CD14-positive monocyte (primary cell): ENCODE results near the gene UGT1A9. TPM values are rescaled to one million over a fixed set of nuclear protein-coding genes. Genes with fewer than 3 reads are reported as not detected.

Experiments
- DNase-seq, 3 donors: peaks; one replicate each; pipeline ENCODE4 v3.0.0-alpha.2; 2011 to 2022
- H2AFZ ChIP-seq: 2 replicates; pipeline ENCODE4 v1.6.0; 2012; ENCODE audit warnings: mild to moderate bottlenecking, low read depth, low read length, inconsistent platforms; ENCODE audit not compliant: insufficient read depth, poor library complexity, severe bottlenecking
- H3K27ac ChIP-seq, 2 donors: 1 replicate in 1 of 2; 2 replicates in 1 of 2; pipeline ENCODE4 v1.5.1; 2012 to 2013; ENCODE audit warnings: low read length in 2 of 2, control low read depth in 1 of 2, inconsistent platforms in 1 of 2, low read depth in 1 of 2, mild to moderate bottlenecking in 1 of 2
- H3K27me3 ChIP-seq, 2 donors: one replicate each; pipeline versions ENCODE4 v1.6.0 to v1.6.1; 2011 to 2013; ENCODE audit warnings: low read length in 2 of 2; ENCODE audit not compliant: control insufficient read depth in 2 of 2, insufficient read depth in 2 of 2
- H3K36me3 ChIP-seq, 2 donors: replicated peaks in 1 of 2; 1 replicate in 1 of 2; 2 replicates in 1 of 2; pipeline versions ENCODE4 v1.5.1 to v1.6.1; 2012 to 2013; ENCODE audit warnings: low read length in 2 of 2, control low read depth in 1 of 2, inconsistent platforms in 1 of 2, mild to moderate bottlenecking in 1 of 2; ENCODE audit not compliant: insufficient read depth in 2 of 2, control insufficient read depth in 1 of 2
- H3K4me1 ChIP-seq, 2 donors: 1 replicate in 1 of 2; 2 replicates in 1 of 2; pipeline versions ENCODE4 v1.5.1 to v1.6.1; 2012 to 2013; ENCODE audit warnings: low read length in 2 of 2, control low read depth in 1 of 2, inconsistent platforms in 1 of 2, mild to moderate bottlenecking in 1 of 2, moderate library complexity in 1 of 2; ENCODE audit not compliant: insufficient read depth in 2 of 2, control insufficient read depth in 1 of 2
- H3K4me2 ChIP-seq: replicated peaks from 2 replicates; pipeline ENCODE3; 2012; ENCODE audit warnings: low read length, moderate library complexity, mild to moderate bottlenecking; ENCODE audit not compliant: poor library complexity, severe bottlenecking; ENCODE audit errors: extremely low read depth
- H3K4me3 ChIP-seq, 3 experiments: fragments of 200-600 bp in 1 of 3; sonication (generic) in 1 of 3; replicated peaks in 1 of 3; 1 replicate in 2 of 3; 2 replicates in 1 of 3; pipeline ENCODE4 v1.5.1; 2011 to 2013; ENCODE audit warnings: low read length in 3 of 3, mild to moderate bottlenecking in 3 of 3, control low read depth in 2 of 3, low read depth in 2 of 3, inconsistent platforms in 1 of 3, moderate library complexity in 1 of 3
- H3K79me2 ChIP-seq: 2 replicates; pipeline ENCODE4 v1.6.0; 2012; ENCODE audit warnings: mild to moderate bottlenecking, control low read depth, inconsistent platforms, low read length, moderate library complexity; ENCODE audit not compliant: insufficient read depth
- H3K9ac ChIP-seq: 2 replicates; pipeline ENCODE4 v1.6.0; 2017; ENCODE audit warnings: low read length, mild to moderate bottlenecking; ENCODE audit not compliant: insufficient read depth, poor library complexity, severe bottlenecking
- H3K9me3 ChIP-seq, 2 donors: replicated peaks in 1 of 2; 1 replicate in 1 of 2; 2 replicates in 1 of 2; pipeline versions ENCODE4 v1.5.1 to v1.6.1; 2012 to 2013; ENCODE audit warnings: low read length in 2 of 2, control low read depth in 1 of 2; ENCODE audit not compliant: control insufficient read depth in 1 of 2, insufficient read depth in 1 of 2
- H4K20me1 ChIP-seq: 2 replicates; pipeline ENCODE4 v1.6.0; 2012; ENCODE audit warnings: mild to moderate bottlenecking, low read length, control low read depth, moderate library complexity; ENCODE audit not compliant: insufficient read depth
- H3K27ac Mint-ChIP-seq, 7 donors: one replicate each; pipeline ENCODE4 v1.8.0; 2020; ENCODE audit warnings: mild to moderate bottlenecking in 7 of 7, mixed read lengths in 7 of 7, moderate library complexity in 6 of 7, inconsistent platforms in 2 of 7
- H3K27me3 Mint-ChIP-seq, 3 donors: one replicate each; pipeline ENCODE4 v1.8.0; 2021 to 2022; ENCODE audit warnings: low read depth in 3 of 3, mild to moderate bottlenecking in 3 of 3, mixed read lengths in 3 of 3, moderate library complexity in 3 of 3, inconsistent platforms in 1 of 3
- H3K36me3 Mint-ChIP-seq, 2 donors: one replicate each; pipeline ENCODE4 v1.8.0; 2020; ENCODE audit warnings: mixed read lengths in 2 of 2, inconsistent platforms in 1 of 2, mild to moderate bottlenecking in 1 of 2
- H3K4me1 Mint-ChIP-seq: one replicate; pipeline ENCODE4 v1.8.0; 2020; ENCODE audit warnings: mild to moderate bottlenecking, mixed read lengths
- H3K4me3 Mint-ChIP-seq, 2 donors: one replicate each; pipeline ENCODE4 v1.8.0; 2020; ENCODE audit warnings: mild to moderate bottlenecking in 2 of 2, mixed read lengths in 2 of 2, moderate library complexity in 1 of 2
- H3K9me3 Mint-ChIP-seq, 7 donors: one replicate each; pipeline ENCODE4 v1.8.0; 2020 to 2022; ENCODE audit warnings: mixed read lengths in 7 of 7, mild to moderate bottlenecking in 6 of 7, moderate library complexity in 6 of 7, inconsistent platforms in 2 of 7
- WGBS: methylation state at CpG from one replicate; pipeline ENCODE4 v1.1.5; 2013; ENCODE audit warnings: missing lambda C conversion rate; ENCODE audit not compliant: insufficient coverage; 5-methylcytosine and 5-hydroxymethylcytosine counted together
- intact Hi-C, 2 donors: fragments of 100-400 bp; cut with micrococcal nuclease; formaldehyde crosslinking; loops; one replicate each; pipeline versions ENCODE4 v1.15.0 to v1.15.1; 2023
- polyA plus RNA-seq, 3 donors: library from polyadenylated mRNA; depleted of rRNA in 1 of 3; unstranded in 2 of 3; stranded (reverse) in 1 of 3; fragments of 300-500 nt in 2 of 3; fragments of >200 nt in 1 of 3; fragmentation: Illumina TruSeq in 2 of 3; gene quantifications; 1 replicate in 2 of 3; 2 replicates in 1 of 3; pipeline ENCODE4 v1.2.3, GENCODE V29; 2012 to 2021
- TF ChIP-seq, protein P1 (sequence below): fragments of 200-600 bp; IDR thresholded peaks from one replicate; pipeline ENCODE4 v1.8.0; 2022; ENCODE audit warnings: antibody characterized with exemption, mild to moderate bottlenecking

UGT1A9 gene
- polyA plus RNA-seq, 3 donors: not detected

DNA sequence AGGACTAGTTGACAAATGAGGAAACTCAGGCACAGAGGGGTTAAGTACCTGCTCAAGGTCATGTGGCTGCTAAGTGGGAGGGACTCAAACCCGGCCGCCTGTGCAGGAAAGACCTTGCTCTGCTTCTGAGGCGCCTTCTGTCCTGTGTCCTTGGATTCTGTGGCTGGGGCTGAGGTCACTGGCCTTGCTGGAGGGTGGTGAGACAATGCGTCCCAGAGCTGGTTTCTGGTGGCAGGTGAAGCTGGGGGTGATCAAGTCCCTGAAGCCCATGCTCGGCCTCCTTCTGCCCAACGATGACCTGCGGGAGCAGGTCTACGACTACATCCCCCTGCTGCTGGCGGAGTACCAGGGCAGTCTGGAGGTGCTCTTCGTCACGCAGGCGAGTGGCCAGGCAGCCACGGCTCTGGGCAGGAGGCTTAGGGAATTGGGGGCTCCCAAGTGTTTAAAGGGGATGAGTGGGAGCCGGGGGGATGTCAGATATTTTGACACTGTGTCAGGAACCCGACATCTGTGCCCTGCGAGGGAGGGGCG, 122.5 kb downstream of the UGT1A9 start:
- H3K27ac Mint-ChIP-seq: no peak overlapping the region
- Histone ChIP-seq H3K79me2 (no peaks in the 10 kb centered on the region), H3K27ac (no peak overlapping the region), H3K9me3 (no peaks in the 10 kb centered on the region), H2AFZ (no peak overlapping the region), H4K20me1 (no peaks in the 10 kb centered on the region), H3K4me3 (no peak overlapping the region), H3K27me3 (no peaks in the 10 kb centered on the region), H3K4me1 (no peaks in the 10 kb centered on the region), H3K9ac (no peak overlapping the region), H3K4me2 (no peak overlapping the region), H3K36me3 (no peaks in the 10 kb centered on the region)
- no peaks in the 10 kb centered on the region for H3K4me1 Mint-ChIP-seq
- DNase-seq: no peak
- no peak overlapping the region for H3K4me3 Mint-ChIP-seq
- H3K27me3 Mint-ChIP-seq: peaks cover 0 to 9% (median 5%) of the 10 kb centered on the region in 3 donors
- no peaks in the 10 kb centered on the region for H3K36me3 Mint-ChIP-seq
- TF ChIP-seq, protein P1, sequence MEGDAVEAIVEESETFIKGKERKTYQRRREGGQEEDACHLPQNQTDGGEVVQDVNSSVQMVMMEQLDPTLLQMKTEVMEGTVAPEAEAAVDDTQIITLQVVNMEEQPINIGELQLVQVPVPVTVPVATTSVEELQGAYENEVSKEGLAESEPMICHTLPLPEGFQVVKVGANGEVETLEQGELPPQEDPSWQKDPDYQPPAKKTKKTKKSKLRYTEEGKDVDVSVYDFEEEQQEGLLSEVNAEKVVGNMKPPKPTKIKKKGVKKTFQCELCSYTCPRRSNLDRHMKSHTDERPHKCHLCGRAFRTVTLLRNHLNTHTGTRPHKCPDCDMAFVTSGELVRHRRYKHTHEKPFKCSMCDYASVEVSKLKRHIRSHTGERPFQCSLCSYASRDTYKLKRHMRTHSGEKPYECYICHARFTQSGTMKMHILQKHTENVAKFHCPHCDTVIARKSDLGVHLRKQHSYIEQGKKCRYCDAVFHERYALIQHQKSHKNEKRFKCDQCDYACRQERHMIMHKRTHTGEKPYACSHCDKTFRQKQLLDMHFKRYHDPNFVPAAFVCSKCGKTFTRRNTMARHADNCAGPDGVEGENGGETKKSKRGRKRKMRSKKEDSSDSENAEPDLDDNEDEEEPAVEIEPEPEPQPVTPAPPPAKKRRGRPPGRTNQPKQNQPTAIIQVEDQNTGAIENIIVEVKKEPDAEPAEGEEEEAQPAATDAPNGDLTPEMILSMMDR: no peak
- intact Hi-C loops: no loop called here
- peaks cover 0 to 2% (median 0%) of the 10 kb centered on the region in 7 donors for H3K9me3 Mint-ChIP-seq
- WGBS: 89% methylated on average over 17 of the region's 17 CpGs

DNA sequence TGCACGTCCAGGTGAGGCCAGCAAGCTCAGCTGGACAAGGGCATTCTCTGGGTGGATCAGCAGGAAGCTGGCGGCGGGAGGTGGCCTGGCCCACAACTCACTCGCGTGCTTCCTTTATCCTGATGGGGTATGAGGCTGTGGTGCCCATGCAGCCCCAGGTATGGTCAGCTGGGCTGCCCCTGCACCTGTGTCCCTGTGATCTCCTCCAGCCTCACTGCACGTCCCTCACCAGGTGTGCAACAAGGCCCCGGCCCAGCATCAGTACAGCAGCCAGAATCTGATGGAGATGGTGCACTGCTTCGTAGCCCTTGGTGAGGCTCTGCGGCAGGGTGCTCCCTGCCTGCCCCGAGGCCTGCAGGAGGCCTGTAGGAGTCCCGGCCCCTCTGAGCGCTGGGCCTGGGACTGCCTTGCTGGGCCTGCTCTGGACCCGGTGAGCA, 124.1 kb downstream of the UGT1A9 start:
- H3K9me3 Mint-ChIP-seq: peaks cover 0 to 2% (median 0%) of the 10 kb centered on the region in 7 donors
- Histone ChIP-seq H4K20me1 (no peaks in the 10 kb centered on the region), H3K9me3 (no peaks in the 10 kb centered on the region), H3K4me2 (no peak overlapping the region), H3K79me2 (no peaks in the 10 kb centered on the region), H3K27me3 (no peaks in the 10 kb centered on the region), H3K36me3 (no peaks in the 10 kb centered on the region), H2AFZ (no peak overlapping the region), H3K27ac (no peak overlapping the region), H3K9ac (no peak overlapping the region), H3K4me1 (no peaks in the 10 kb centered on the region), H3K4me3 (no peak overlapping the region)
- no peaks in the 10 kb centered on the region for H3K36me3 Mint-ChIP-seq
- H3K4me1 Mint-ChIP-seq: no peaks in the 10 kb centered on the region
- intact Hi-C loops: no loop called here
- WGBS: 97% methylated on average over 13 of the region's 13 CpGs
- TF ChIP-seq, protein P1: no peak
- DNase-seq: no peak
- H3K4me3 Mint-ChIP-seq: no peak overlapping the region
- no peak overlapping the region for H3K27ac Mint-ChIP-seq
- H3K27me3 Mint-ChIP-seq: peaks cover 0 to 9% (median 7%) of the 10 kb centered on the region in 3 donors
